SK-N-SH (cell line): ENCODE data around the gene NME5. TPM values are rescaled to one million over a fixed set of nuclear protein-coding genes. Genes with fewer than 3 reads are reported as not detected.
A peak's percentile ranks its signal among the peaks of the same experiment; 100 is the strongest.
"Not testable (repeated sequence)": the region's sequence is repeated elsewhere in the genome, so short reads cannot be mapped to it uniquely, and the experiment has no call there.

ENCODE experiments used
- CTCF ChIA-PET: fragments of 300-600, 350-600 bp; formaldehyde crosslinking; extraction: SDS; loops from one replicate; lab custom pipeline; 2021; lab: Yijun Ruan, JAX
- POLR2A ChIA-PET: fragments of 350-600 bp; sonication (Branson Sonifier 250); formaldehyde crosslinking; extraction: SDS; loops from one replicate; lab custom pipeline; 2020; ENCODE audit warnings: antibody characterized with exemption, inconsistent platforms; lab: Yijun Ruan, JAX
- DNase-seq: peaks from one replicate; pipeline ENCODE4 v3.0.0; 2012
- H2AFZ ChIP-seq: fragments of 200-600 bp; sonication (generic); 2 replicates; pipeline ENCODE4 v1.8.1; 2016; ENCODE audit warnings: antibody characterized with exemption, mild to moderate bottlenecking, low read depth
- H3F3A ChIP-seq: fragments of 200-600 bp; sonication (generic); replicated peaks from 2 replicates; pipeline ENCODE3; 2016; ENCODE audit warnings: antibody characterized with exemption, mild to moderate bottlenecking; ENCODE audit not compliant: insufficient read depth
- H3K27ac ChIP-seq, 2 experiments: fragments of 200-500 bp in 1 of 2; fragments of 200-600 bp in 1 of 2; sonication (Bioruptor generic) in 1 of 2; sonication (generic), shearing (Covaris generic) in 1 of 2; 2 replicates each; pipeline versions ENCODE4 v1.5.1 to v1.6.1; 2014 to 2016; ENCODE audit warnings: low read depth in 2 of 2, inconsistent platforms in 1 of 2, low read length in 1 of 2, mild to moderate bottlenecking in 1 of 2, mixed read lengths in 1 of 2
- H3K27me3 ChIP-seq: fragments of 200-600 bp; sonication (generic), shearing (Covaris generic); 2 replicates; pipeline ENCODE4 v1.6.1; 2016; ENCODE audit warnings: mixed run types; ENCODE audit not compliant: insufficient read depth
- H3K36me3 ChIP-seq, 2 experiments: fragments of 200-500 bp in 1 of 2; fragments of 200-600 bp in 1 of 2; sonication (Bioruptor generic) in 1 of 2; sonication (generic) in 1 of 2; replicated peaks in 1 of 2; 2 replicates each; pipeline versions ENCODE3 to v1.5.1; 2014 to 2016; ENCODE audit warnings: low read length in 1 of 2, mild to moderate bottlenecking in 1 of 2; ENCODE audit not compliant: insufficient read depth in 2 of 2, control insufficient read depth in 1 of 2
- H3K4me1 ChIP-seq, 2 experiments: fragments of 200-500 bp in 1 of 2; fragments of 200-600 bp in 1 of 2; sonication (Bioruptor generic) in 1 of 2; sonication (generic), shearing (Covaris generic) in 1 of 2; 2 replicates each; pipeline versions ENCODE4 v1.5.1 to v1.6.1; 2014 to 2016; ENCODE audit warnings: low read depth in 1 of 2, low read length in 1 of 2, mixed run types in 1 of 2; ENCODE audit not compliant: insufficient read depth in 2 of 2, control insufficient read depth in 1 of 2
- H3K4me2 ChIP-seq: fragments of 200-600 bp; sonication (generic), shearing (Covaris generic); 2 replicates; pipeline ENCODE4 v1.6.1; 2017; ENCODE audit warnings: mixed run types
- H3K4me3 ChIP-seq, 2 experiments: fragments of 200-500 bp in 1 of 2; fragments of 200-600 bp in 1 of 2; sonication (Bioruptor generic) in 1 of 2; sonication (generic), shearing (Covaris generic) in 1 of 2; 2 replicates each; pipeline versions ENCODE4 v1.5.1 to v1.8.1; 2014 to 2016; ENCODE audit warnings: low read depth in 2 of 2, inconsistent platforms in 1 of 2, low read length in 1 of 2, mild to moderate bottlenecking in 1 of 2, mixed read lengths in 1 of 2, moderate library complexity in 1 of 2
- H3K79me2 ChIP-seq: fragments of 200-600 bp; sonication (generic); 2 replicates; pipeline ENCODE4 v1.8.1; 2017; ENCODE audit warnings: mild to moderate bottlenecking; ENCODE audit not compliant: insufficient read depth
- H3K9ac ChIP-seq: fragments of 200-600 bp; sonication (generic); 2 replicates; pipeline ENCODE4 v1.6.1; 2017; ENCODE audit warnings: mixed run types
- H3K9me2 ChIP-seq: fragments of 200-600 bp; sonication (generic); 2 replicates; pipeline ENCODE4 v1.6.1; 2017; ENCODE audit warnings: mixed run types
- H3K9me3 ChIP-seq: fragments of 200-600 bp; sonication (generic); 2 replicates; pipeline ENCODE4 v1.6.1; 2017; ENCODE audit warnings: mixed run types, mild to moderate bottlenecking, moderate library complexity
- H4K20me1 ChIP-seq: fragments of 200-600 bp; sonication (generic); 2 replicates; pipeline ENCODE4 v1.6.1; 2017; ENCODE audit warnings: mild to moderate bottlenecking, mixed run types; ENCODE audit not compliant: insufficient read depth
- CTCF ChIP-seq: fragments of 200-600 bp; sonication (generic); IDR thresholded peaks from 2 replicates; pipeline ENCODE4 v1.6.1; 2017; ENCODE audit warnings: antibody characterized with exemption, mild to moderate bottlenecking, moderate library complexity
- FOXJ3 ChIP-seq: sonication (generic); formaldehyde crosslinking; IDR thresholded peaks from 2 replicates; pipeline ENCODE4 v1.5.1; 2020; ENCODE audit warnings: mild to moderate bottlenecking, missing genetic modification reagents
- GATA2 ChIP-seq: sonication (generic); formaldehyde crosslinking; IDR thresholded peaks from 2 replicates; pipeline ENCODE4 v1.5.0; 2020; ENCODE audit warnings: mild to moderate bottlenecking, missing genetic modification reagents
- IRF3 ChIP-seq: fragments of 150-350 bp; IDR thresholded peaks from 2 replicates; pipeline ENCODE4 v1.6.1; 2016; ENCODE audit warnings: mild to moderate bottlenecking, low read depth, low read length
- MAX ChIP-seq: IDR thresholded peaks from 2 replicates; pipeline ENCODE4 v1.4.0; 2012; ENCODE audit warnings: low read depth
- MEF2A ChIP-seq: IDR thresholded peaks from 2 replicates; pipeline ENCODE4 v1.4.0; 2012; ENCODE audit warnings: low read depth, borderline replicate concordance
- NFIC ChIP-seq: IDR thresholded peaks from 2 replicates; pipeline ENCODE4 v1.4.0; 2012; ENCODE audit warnings: borderline replicate concordance
- NRF1 ChIP-seq: IDR thresholded peaks from 2 replicates; pipeline ENCODE4 v1.6.1; 2012; ENCODE audit warnings: low read depth, mild to moderate bottlenecking, low read length
- RAD21 ChIP-seq: IDR thresholded peaks from 2 replicates; pipeline ENCODE4 v1.6.1; 2012; ENCODE audit warnings: mild to moderate bottlenecking, low read length
- RFX5 ChIP-seq: IDR thresholded peaks from 2 replicates; pipeline ENCODE4 v1.6.1; 2012; ENCODE audit warnings: mild to moderate bottlenecking, improper control_type of control experiment, low read length
- SMC3 ChIP-seq: IDR thresholded peaks from 2 replicates; pipeline ENCODE4 v1.6.1; 2012; ENCODE audit warnings: low read depth, low read length, improper control_type of control experiment
- USF1 ChIP-seq: IDR thresholded peaks from 2 replicates; pipeline ENCODE4 v1.4.0; 2012; ENCODE audit warnings: low read depth, borderline replicate concordance
- WGBS: methylation state at CpG from one replicate; pipeline ENCODE4 v1.1.6; 2017; ENCODE audit warnings: low lambda C conversion rate; 5-methylcytosine and 5-hydroxymethylcytosine counted together
- polyA plus RNA-seq, 3 experiments: library from polyadenylated mRNA; depleted of rRNA; stranded (reverse); fragments of >200 nt; gene quantifications; 2 replicates each; pipeline ENCODE4 v1.2.3, GENCODE V29; 2012

Gene NME5
- polyA plus RNA-seq, 1 of the 3 experiments (the other 2 are of a cell fraction) = 3.7 TPM

- DNase-seq, H3K27ac ChIP-seq, H3K9me3 ChIP-seq, H3K79me2 ChIP-seq, H3K4me2 ChIP-seq, H2AFZ ChIP-seq, H3K4me1 ChIP-seq, H3K9ac ChIP-seq, H4K20me1 ChIP-seq, CTCF ChIA-PET, H3K9me2 ChIP-seq, H3K27me3 ChIP-seq, H3K4me3 ChIP-seq: not testable (repeated sequence)
- WGBS = 96% methylated on average over 9 of the region's 9 CpGs
- POLR2A ChIA-PET = interaction anchor here (0.6 kb wide), 1 partner anchor 59 kb away, joined by 5 read pairs; no protein-coding TSS in a partner anchor
- peaks cover 21% of the 10 kb centered on the region for H3F3A ChIP-seq
- peaks cover 41 to 43% of the 10 kb centered on the region in 2 experiments for H3K36me3 ChIP-seq
These were observed 16.7 kb upstream of the NME5 start for GRCh38 chr5:138155977-138156376.

- H3K27ac ChIP-seq = no peak overlapping the region
- no peaks in the 10 kb centered on the region for H3K27me3 ChIP-seq
- CTCF ChIA-PET = interaction anchor here (0.8 to 4.8 kb wide), 5 partner anchors 10 to 371 kb away, joined by 3 to 19 read pairs (median 3); partner anchors contain the start of gene NME5
- H3K36me3 ChIP-seq = no peaks in the 10 kb centered on the region
- no peaks in the 10 kb centered on the region for H3K9me2 ChIP-seq
- H3K79me2 ChIP-seq = no peaks in the 10 kb centered on the region
- no peaks in the 10 kb centered on the region for H3K4me1 ChIP-seq
- no peak for DNase-seq
- 42% methylated on average over 3 of the region's 3 CpGs for WGBS
- H4K20me1 ChIP-seq = no peaks in the 10 kb centered on the region
- no peak for TF ChIP-seq IRF3
- TF ChIP-seq FOXJ3 (CRISPR knock-in tag) = no peak
- TF ChIP-seq NFIC = no peak
- TF ChIP-seq RAD21 = no peak
- TF ChIP-seq GATA2 (CRISPR knock-in tag) = no peak
- no peak for TF ChIP-seq USF1
- TF ChIP-seq CTCF = no peak; the same call in 1 of the 2 replicates
- no peak for TF ChIP-seq NRF1
- TF ChIP-seq MAX = no peak
- TF ChIP-seq MEF2A = no peak
- TF ChIP-seq RFX5 = no peak
- TF ChIP-seq SMC3 = no peak
- TF ChIP-seq, all 33 proteins: peak for 0
- no peak overlapping the region for H3K4me2 ChIP-seq
- peaks cover 7% of the 10 kb centered on the region for H3F3A ChIP-seq
- no peaks in the 10 kb centered on the region for H3K9me3 ChIP-seq
- H3K9ac ChIP-seq = no peak overlapping the region
- POLR2A ChIA-PET = no interaction called here
- no peak overlapping the region for H3K4me3 ChIP-seq
- peak overlapping the region; percentile 27 for H2AFZ ChIP-seq
These were observed 10.3 kb upstream of the NME5 start for GRCh38 chr5:138149530-138149929.
